ENCODE results near the gene SEC23A. TPM values are rescaled to one million over a fixed set of nuclear protein-coding genes. Genes with fewer than 3 reads are reported as not detected.

The SEC23A gene
- total and polyA plus RNA-seq, 2 of the 13 experiments (the other 11 are each of a cell fraction or from before 2014, with no cell fraction given): 403 to 887 TPM

DNA sequence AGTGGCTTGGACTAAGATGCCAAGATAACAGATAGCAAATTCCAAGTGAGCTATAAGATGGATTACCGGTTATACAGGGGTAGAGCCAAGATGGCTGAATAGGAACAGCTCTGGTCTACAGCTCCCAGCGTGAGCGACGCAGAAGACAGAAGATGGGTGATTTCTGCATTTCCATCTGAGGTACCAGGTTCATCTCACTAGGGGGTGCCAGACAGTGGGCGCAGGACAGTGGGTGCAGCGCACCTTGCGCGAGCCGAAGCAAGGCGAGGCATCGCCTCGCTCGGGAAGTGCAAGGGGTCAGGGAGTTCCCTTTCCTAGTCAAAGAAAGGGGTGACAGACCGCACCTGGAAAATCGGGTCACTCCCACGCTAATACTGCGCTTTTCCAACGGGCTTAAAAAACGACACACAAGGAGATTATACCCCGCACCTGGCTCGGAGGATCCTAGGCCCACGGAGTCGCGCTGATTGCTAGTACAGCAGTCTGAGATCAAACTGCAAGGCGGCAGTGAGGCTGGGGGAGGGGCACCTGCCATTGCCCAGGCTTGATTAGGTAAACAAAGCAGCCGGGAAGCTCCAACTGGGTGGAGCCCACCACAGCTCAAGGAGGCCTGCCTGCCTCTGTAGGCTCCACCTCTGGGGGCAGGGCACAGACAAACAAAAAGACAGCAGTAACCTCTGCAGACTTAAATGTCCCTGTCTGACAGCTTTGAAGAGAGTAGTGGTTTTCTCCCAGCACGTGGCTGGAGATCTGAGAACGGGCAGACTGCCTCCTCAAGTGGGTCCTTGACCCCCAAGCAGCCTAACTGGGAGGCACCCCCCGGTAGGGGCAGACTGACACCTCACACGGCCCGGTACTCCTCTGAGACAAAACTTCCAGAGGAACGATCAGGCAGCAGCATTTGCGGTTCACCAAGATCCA, 85.7 kb downstream of the SEC23A start (continued):
- TF ChIP-seq PAXIP1 (CRISPR knock-in tag; conservative IDR thresholded peaks at IDR 0.05) (peak; percentile 85), MEIS2 (CRISPR knock-in tag; IDR thresholded peaks at IDR 0.05) (peak; percentile 92), ZNF557 (CRISPR knock-in tag; IDR thresholded peaks at IDR 0.05) (peak; percentile 64; the same call in 1 of the 2 replicates), MEF2D (CRISPR knock-in tag; IDR thresholded peaks at IDR 0.05) (peak; percentile 96), KDM3A (CRISPR knock-in tag; IDR thresholded peaks at IDR 0.05; ENCODE audit: low read depth) (peak; percentile 91; the same call in 1 of the 2 replicates), ETV6 (CRISPR knock-in tag; conservative IDR thresholded peaks at IDR 0.05) (0 out of 2 replicates have a peak, but pooled peaks have one; percentile 16), ZNF709 (CRISPR knock-in tag; IDR thresholded peaks at IDR 0.05) (peak; percentile 86; the same call in 1 of the 2 replicates), SMC3 (IDR thresholded peaks at IDR 0.05; ENCODE audit: low read length) (peak; percentile 17; the same call in 1 of the 2 replicates), EED (CRISPR knock-in tag; IDR thresholded peaks at IDR 0.05) (peak; percentile 69; the same call in 1 of the 2 replicates), ZNF766 (CRISPR knock-in tag; IDR thresholded peaks at IDR 0.05; ENCODE audit: borderline replicate concordance) (peak; percentile 60; the same call in 1 of the 2 replicates), HIC2 (CRISPR knock-in tag; IDR thresholded peaks at IDR 0.05; ENCODE audit: low read depth) (peak; percentile 51), ZNF615 (CRISPR knock-in tag; IDR thresholded peaks at IDR 0.05; ENCODE audit: borderline replicate concordance) (peak; percentile 31; the same call in 1 of the 2 replicates), FOXK2 (IDR thresholded peaks at IDR 0.05) (peak; percentile 55; the same call in 1 of the 2 replicates)
- TF ChIP-seq, protein P1, sequence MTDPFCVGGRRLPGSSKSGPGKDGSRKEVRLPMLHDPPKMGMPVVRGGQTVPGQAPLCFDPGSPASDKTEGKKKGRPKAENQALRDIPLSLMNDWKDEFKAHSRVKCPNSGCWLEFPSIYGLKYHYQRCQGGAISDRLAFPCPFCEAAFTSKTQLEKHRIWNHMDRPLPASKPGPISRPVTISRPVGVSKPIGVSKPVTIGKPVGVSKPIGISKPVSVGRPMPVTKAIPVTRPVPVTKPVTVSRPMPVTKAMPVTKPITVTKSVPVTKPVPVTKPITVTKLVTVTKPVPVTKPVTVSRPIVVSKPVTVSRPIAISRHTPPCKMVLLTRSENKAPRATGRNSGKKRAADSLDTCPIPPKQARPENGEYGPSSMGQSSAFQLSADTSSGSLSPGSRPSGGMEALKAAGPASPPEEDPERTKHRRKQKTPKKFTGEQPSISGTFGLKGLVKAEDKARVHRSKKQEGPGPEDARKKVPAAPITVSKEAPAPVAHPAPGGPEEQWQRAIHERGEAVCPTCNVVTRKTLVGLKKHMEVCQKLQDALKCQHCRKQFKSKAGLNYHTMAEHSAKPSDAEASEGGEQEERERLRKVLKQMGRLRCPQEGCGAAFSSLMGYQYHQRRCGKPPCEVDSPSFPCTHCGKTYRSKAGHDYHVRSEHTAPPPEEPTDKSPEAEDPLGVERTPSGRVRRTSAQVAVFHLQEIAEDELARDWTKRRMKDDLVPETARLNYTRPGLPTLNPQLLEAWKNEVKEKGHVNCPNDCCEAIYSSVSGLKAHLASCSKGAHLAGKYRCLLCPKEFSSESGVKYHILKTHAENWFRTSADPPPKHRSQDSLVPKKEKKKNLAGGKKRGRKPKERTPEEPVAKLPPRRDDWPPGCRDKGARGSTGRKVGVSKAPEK (CRISPR knock-in tag; IDR thresholded peaks at IDR 0.05; ENCODE audit: borderline replicate concordance): peak; percentile 85; the same call in 1 of the 2 replicates
